ENCODE results near the gene AGAP2. TPM values are rescaled to one million over a fixed set of nuclear protein-coding genes. Genes with fewer than 3 reads are reported as not detected.

Gene AGAP2
- total and polyA plus RNA-seq, 2 of the 13 experiments (the other 11 are each of a cell fraction or from before 2014, with no cell fraction given): 0.38 to 0.45 TPM

- TF ChIP-seq HNF1A (IDR thresholded peaks at IDR 0.05; ENCODE audit: low read depth) (no peak; the same call in 1 of the 2 replicates), HNF1A (CRISPR knock-in tag; IDR thresholded peaks at IDR 0.05; ENCODE audit: borderline replicate concordance) (no peak; the same call in 1 of the 2 replicates), ZNF3 (CRISPR knock-in tag; IDR thresholded peaks at IDR 0.05) (0 out of 2 replicates have a peak, but pooled peaks have one; percentile 19), ZNF329 (CRISPR knock-in tag; IDR thresholded peaks at IDR 0.05; ENCODE audit: low read depth) (no peak), ZNF770 (CRISPR knock-in tag; IDR thresholded peaks at IDR 0.05) (no peak), PAXIP1 (CRISPR knock-in tag; conservative IDR thresholded peaks at IDR 0.05) (no peak; the same call in 1 of the 2 replicates), ZNF160 (CRISPR knock-in tag; IDR thresholded peaks at IDR 0.05) (no peak), CCAR2 (optimal IDR thresholded peaks at IDR 0.05; ENCODE audit: low read depth, low read length) (no peak), TIGD3 (CRISPR knock-in tag; IDR thresholded peaks at IDR 0.05; ENCODE audit: borderline replicate concordance) (no peak), SOX13 (IDR thresholded peaks at IDR 0.05) (no peak; the same call in 1 of the 2 replicates), SOX13 (CRISPR knock-in tag; conservative IDR thresholded peaks at IDR 0.05 in 1 of 2, IDR thresholded peaks at IDR 0.05 in 1 of 2) (no peak), TEF (CRISPR knock-in tag; IDR thresholded peaks at IDR 0.05) (peak; percentile 31; the same call in 1 of the 2 replicates), SYNCRIP (IDR thresholded peaks at IDR 0.05; ENCODE audit: insufficient read depth, low read depth, low read length) (no peak), FOXK1 (CRISPR knock-in tag; IDR thresholded peaks at IDR 0.05; ENCODE audit: borderline replicate concordance, low read depth) (no peak), GTF2F1 (IDR thresholded peaks at IDR 0.05; ENCODE audit: low read length) (peak; percentile 53; the same call in 1 of the 2 replicates), ZNF556 (CRISPR knock-in tag; IDR thresholded peaks at IDR 0.05; ENCODE audit: borderline replicate concordance) (no peak)
Observed at GRCh38 chr12:57744777-57745484, 6.4 kb upstream of the AGAP2 start, which contains the start of gene TSPAN31 (continued).
